Upper lobe of left lung (tissue), 6 donors: ENCODE measurements around the gene ARID3A. TPM values are rescaled to one million over a fixed set of nuclear protein-coding genes. Genes with fewer than 3 reads are reported as not detected.

Experiments used
- ATAC-seq, 2 donors: fragments of 200-7000 bp; cut with Tn5 transposase; one replicate each; pipeline ENCODE4 v1.9.1; 2022; ENCODE audit warnings: mild to moderate bottlenecking in 2 of 2, moderate library complexity in 2 of 2; ENCODE audit not compliant: low FRiP score in 2 of 2
- DNase-seq, 2 donors: peaks; one replicate each; pipeline ENCODE4 v3.0.0-alpha.2; 2019 to 2020
- H3K27ac ChIP-seq, 4 donors: fragments of 200-600 bp; sonication (generic); one replicate each; pipeline ENCODE4 v1.5.1; 2016 to 2019
- H3K27me3 ChIP-seq, 4 donors: fragments of 200-600 bp; sonication (generic); one replicate each; pipeline ENCODE4 v1.5.1; 2017 to 2019
- H3K36me3 ChIP-seq, 4 donors: fragments of 200-600 bp; sonication (generic); one replicate each; pipeline ENCODE4 v1.5.1; 2016 to 2019
- H3K4me1 ChIP-seq, 4 donors: fragments of 200-600 bp; sonication (generic); one replicate each; pipeline ENCODE4 v1.5.1; 2018 to 2019
- H3K4me3 ChIP-seq, 4 donors: fragments of 200-600 bp; sonication (generic); one replicate each; pipeline ENCODE4 v1.5.1; 2017 to 2019; ENCODE audit warnings: mild to moderate bottlenecking in 2 of 4, moderate library complexity in 1 of 4
- H3K9me3 ChIP-seq, 4 donors: fragments of 200-600 bp; sonication (generic); one replicate each; pipeline ENCODE4 v1.5.1; 2018 to 2019
- CTCF ChIP-seq, 6 experiments: fragments of 450-650 bp in 4 of 6; fragments of 200-600 bp in 2 of 6; sonication (generic) in 2 of 6; IDR thresholded peaks; one replicate each; pipeline ENCODE4 v1.5.1; 2016 to 2019; ENCODE audit warnings: antibody characterized with exemption in 6 of 6
- EP300 ChIP-seq, 4 donors: sonication (generic); formaldehyde crosslinking; IDR thresholded peaks; one replicate each; pipeline ENCODE4 v1.5.1; 2017; ENCODE audit warnings: antibody characterized with exemption in 4 of 4, control low read depth in 2 of 4
- POLR2A ChIP-seq, 4 donors: fragments of 450-650 bp; IDR thresholded peaks; one replicate each; pipeline ENCODE4 v1.5.1; 2016 to 2017; ENCODE audit warnings: antibody characterized with exemption in 4 of 4, mild to moderate bottlenecking in 2 of 4
- POLR2AphosphoS5 ChIP-seq, 2 donors: sonication (generic); formaldehyde crosslinking; IDR thresholded peaks; one replicate each; pipeline ENCODE4 v1.5.1; 2017; ENCODE audit warnings: antibody characterized with exemption in 2 of 2
- WGBS, 2 donors: methylation state at CpG; one replicate each; pipeline ENCODE4 v1.1.5; 2017 to 2018; 5-methylcytosine and 5-hydroxymethylcytosine counted together
- total RNA-seq, 6 donors: library from RNA; depleted of rRNA in 4 of 6; stranded (reverse); fragments of >200 nt in 4 of 6; gene quantifications; one replicate each; pipeline versions ENCODE4 v1.1.0 to v1.2.1, GENCODE V29; 2016 to 2021
- donor health status: DM: no; HTN: no; CAD: no; lungs with moderate emphysema.
- donor health status: DM: no; HTN: yes; CAD: no; lungs with severe emphysema.

Gene ARID3A
- total RNA-seq, 6 donors from 2014 or later = 7.1 to 54.5 (median 19.2) TPM

- TF ChIP-seq POLR2AphosphoS5 (IDR thresholded peaks at IDR 0.05) (peak; percentile 82 to 92), POLR2A (IDR thresholded peaks at IDR 0.05) (peak in 2 of 4 donors; percentile 27 to 43), EP300 (IDR thresholded peaks at IDR 0.05) (peak in 2 of 4 donors; percentile 28 to 90), CTCF (IDR thresholded peaks at IDR 0.05) (peak in 2 of 6 experiments; percentile 21 to 39)
- ATAC-seq (peak; percentile 78 to 96), DNase-seq (peak; percentile 95)
- H3K27ac ChIP-seq = peak overlapping the region; percentile 10 to 79 (median 69)
- H3K36me3 ChIP-seq = peaks cover 0 to 13% (median 4%) of the 10 kb centered on the region in 4 donors
- H3K9me3 ChIP-seq = no peaks in the 10 kb centered on the region
- WGBS, 2 donors = 4 to 16% methylated on average over 9 to 26 of the region's 31 CpGs
- peak overlapping the region in 2 of 4 donors; percentile 2 to 9 for H3K4me3 ChIP-seq
- no peaks in the 10 kb centered on the region for H3K27me3 ChIP-seq
- peaks cover 42 to 53% (median 46%) of the 10 kb centered on the region in 4 donors for H3K4me1 ChIP-seq
These were observed 9.1 kb downstream of the ARID3A start for GRCh38 chr19:934865-935479.

- ATAC-seq (no peak), DNase-seq (no peak)
- peaks cover 0 to 7% (median 0%) of the 10 kb centered on the region in 4 donors for H3K36me3 ChIP-seq
- H3K4me1 ChIP-seq = peaks cover 54 to 65% (median 58%) of the 10 kb centered on the region in 4 donors
- H3K27me3 ChIP-seq = no peaks in the 10 kb centered on the region
- H3K27ac ChIP-seq = no peak overlapping the region
- 91 to 94% methylated on average over 9 to 10 of the region's 10 CpGs for WGBS, 2 donors
- H3K9me3 ChIP-seq = no peaks in the 10 kb centered on the region
- no peak overlapping the region for H3K4me3 ChIP-seq
- TF ChIP-seq EP300 (IDR thresholded peaks at IDR 0.05) (no peak), POLR2A (IDR thresholded peaks at IDR 0.05) (no peak), CTCF (IDR thresholded peaks at IDR 0.05) (no peak), POLR2AphosphoS5 (IDR thresholded peaks at IDR 0.05) (no peak)
These were observed 10.3 kb downstream of the ARID3A start for GRCh38 chr19:936175-936546.

- H3K36me3 ChIP-seq = peaks cover 0 to 7% (median 0%) of the 10 kb centered on the region in 4 donors
- no peak for DNase-seq
- H3K27ac ChIP-seq = no peak overlapping the region
- H3K4me1 ChIP-seq = peaks cover 60 to 71% (median 65%) of the 10 kb centered on the region in 4 donors
- 86 to 91% methylated on average over 16 of the region's 16 CpGs for WGBS, 2 donors
- H3K4me3 ChIP-seq = no peak overlapping the region
- no peaks in the 10 kb centered on the region for H3K27me3 ChIP-seq
- TF ChIP-seq POLR2A (IDR thresholded peaks at IDR 0.05) (no peak), POLR2AphosphoS5 (IDR thresholded peaks at IDR 0.05) (no peak), EP300 (IDR thresholded peaks at IDR 0.05) (no peak), CTCF (IDR thresholded peaks at IDR 0.05) (no peak)
- no peaks in the 10 kb centered on the region for H3K9me3 ChIP-seq
- no peak for ATAC-seq
These were observed 11.4 kb downstream of the ARID3A start for GRCh38 chr19:937259-937694.

GRCh38 chr19:938233-938923 is 12.5 kb downstream of the ARID3A start:
- Histone ChIP-seq H3K9me3 (no peaks in the 10 kb centered on the region), H3K27me3 (no peaks in the 10 kb centered on the region), H3K36me3 (peaks cover 0 to 7% (median 0%) of the 10 kb centered on the region in 4 donors), H3K27ac (no peak overlapping the region), H3K4me1 (peaks cover 51 to 61% (median 55%) of the 10 kb centered on the region in 4 donors), H3K4me3 (no peak overlapping the region)
- ATAC-seq (no peak), DNase-seq (peak in 1 of 2 donors; percentile 59)
- TF ChIP-seq CTCF (IDR thresholded peaks at IDR 0.05) (no peak), POLR2AphosphoS5 (IDR thresholded peaks at IDR 0.05) (no peak), POLR2A (IDR thresholded peaks at IDR 0.05) (no peak), EP300 (IDR thresholded peaks at IDR 0.05) (no peak)
- 89 to 90% methylated on average over 22 to 23 of the region's 23 CpGs for WGBS, 2 donors
